H9 (cell line): ENCODE measurements around the gene GFOD2. TPM values are rescaled to one million over a fixed set of nuclear protein-coding genes. Genes with fewer than 3 reads are reported as not detected.

Source experiments
- DNase-seq: peaks from one replicate; pipeline ENCODE4 v3.0.0-alpha.2; 2017
- H2AFZ ChIP-seq: one replicate; pipeline ENCODE4 v1.6.1; 2013; ENCODE audit warnings: mild to moderate bottlenecking, low read length, control low read depth, moderate library complexity
- H2AK5ac ChIP-seq: 2 replicates; pipeline ENCODE4 v1.6.1; 2013; ENCODE audit warnings: low read length, control low read depth, mixed read lengths; ENCODE audit not compliant: insufficient read length
- H2BK120ac ChIP-seq: one replicate; pipeline ENCODE4 v1.6.1; 2013; ENCODE audit warnings: low read depth, mild to moderate bottlenecking, low read length, control low read depth, inconsistent platforms; ENCODE audit not compliant: poor library complexity, severe bottlenecking
- H2BK12ac ChIP-seq: 2 replicates; pipeline ENCODE4 v1.6.1; 2013; ENCODE audit warnings: low read length, control low read depth, mixed read lengths, low read depth; ENCODE audit not compliant: insufficient read length
- H2BK15ac ChIP-seq: 2 replicates; pipeline ENCODE4 v1.6.1; 2013; ENCODE audit warnings: low read depth, low read length, control low read depth
- H2BK20ac ChIP-seq: one replicate; pipeline ENCODE4 v1.6.1; 2013; ENCODE audit warnings: low read depth, mild to moderate bottlenecking, low read length, control low read depth, inconsistent platforms; ENCODE audit not compliant: poor library complexity, severe bottlenecking
- H2BK5ac ChIP-seq: 2 replicates; pipeline ENCODE4 v1.6.1; 2013; ENCODE audit warnings: low read length, control low read depth, mixed read lengths; ENCODE audit not compliant: insufficient read length
- H3K14ac ChIP-seq: 2 replicates; pipeline ENCODE4 v1.6.1; 2013; ENCODE audit warnings: low read length, control low read depth; ENCODE audit not compliant: insufficient read depth
- H3K18ac ChIP-seq: 2 replicates; pipeline ENCODE4 v1.6.1; 2013; ENCODE audit warnings: low read depth, mild to moderate bottlenecking, mixed read lengths, low read length, control low read depth; ENCODE audit not compliant: insufficient read length
- H3K23ac ChIP-seq: 2 replicates; pipeline ENCODE4 v1.6.1; 2013; ENCODE audit warnings: low read length, control low read depth, mixed read lengths, low read depth; ENCODE audit not compliant: insufficient read length
- H3K23me2 ChIP-seq: 2 replicates; pipeline ENCODE4 v1.6.1; 2013; ENCODE audit warnings: low read depth, mild to moderate bottlenecking, mixed read lengths, low read length, control low read depth; ENCODE audit not compliant: insufficient read length, poor library complexity, severe bottlenecking
- H3K27ac ChIP-seq: 2 replicates; pipeline ENCODE4 v1.5.1; 2013; ENCODE audit warnings: low read length, control low read depth, mixed read lengths, low read depth; ENCODE audit not compliant: insufficient read length
- H3K27me3 ChIP-seq: 2 replicates; pipeline ENCODE4 v1.6.1; 2013; ENCODE audit warnings: low read length, control low read depth, inconsistent platforms; ENCODE audit not compliant: insufficient read depth
- H3K4ac ChIP-seq: 2 replicates; pipeline ENCODE4 v1.6.1; 2013; ENCODE audit warnings: low read depth, mild to moderate bottlenecking, control low read depth, inconsistent platforms, low read length, moderate library complexity
- H3K4me1 ChIP-seq: 2 replicates; pipeline ENCODE4 v1.6.1; 2013; ENCODE audit warnings: low read length, control low read depth, inconsistent platforms; ENCODE audit not compliant: insufficient read depth
- H3K4me2 ChIP-seq: 2 replicates; pipeline ENCODE4 v1.6.1; 2013; ENCODE audit warnings: low read length, control low read depth, mixed read lengths; ENCODE audit not compliant: insufficient read length, insufficient read depth
- H3K56ac ChIP-seq: 2 replicates; pipeline ENCODE4 v1.6.1; 2013; ENCODE audit warnings: low read depth, mild to moderate bottlenecking, mixed read lengths, low read length, control low read depth; ENCODE audit not compliant: insufficient read length
- H3K79me1 ChIP-seq: 2 replicates; pipeline ENCODE4 v1.6.1; 2013; ENCODE audit warnings: low read depth, mild to moderate bottlenecking, moderate library complexity, low read length, control low read depth, inconsistent platforms; ENCODE audit not compliant: insufficient read depth, poor library complexity, severe bottlenecking
- H3K79me2 ChIP-seq: 2 replicates; pipeline ENCODE4 v1.6.1; 2013; ENCODE audit warnings: low read length, control low read depth, inconsistent platforms; ENCODE audit not compliant: insufficient read depth
- H3K9ac ChIP-seq: 2 replicates; pipeline ENCODE4 v1.6.1; 2013; ENCODE audit warnings: low read length, control low read depth, mixed read lengths; ENCODE audit not compliant: insufficient read length; ENCODE audit errors: extremely low read depth
- H3K9me3 ChIP-seq: one replicate; pipeline ENCODE4 v1.6.1; 2013; ENCODE audit warnings: low read depth, low read length, inconsistent platforms; ENCODE audit not compliant: control insufficient read depth
- H3T11ph ChIP-seq: one replicate; pipeline ENCODE4 v1.6.1; 2013; ENCODE audit warnings: mild to moderate bottlenecking, low read length, control low read depth, inconsistent platforms
- H4K20me1 ChIP-seq: one replicate; pipeline ENCODE4 v1.6.1; 2013; ENCODE audit not compliant: control insufficient read depth, insufficient read length, insufficient read depth
- H4K5ac ChIP-seq: 2 replicates; pipeline ENCODE4 v1.6.1; 2013; ENCODE audit warnings: low read depth, mild to moderate bottlenecking, mixed read lengths, low read length, control low read depth; ENCODE audit not compliant: insufficient read length
- H4K8ac ChIP-seq: replicated peaks from 2 replicates; pipeline ENCODE4 v1.6.1; 2013; ENCODE audit warnings: low read length, control low read depth, mixed read lengths, low read depth; ENCODE audit not compliant: insufficient read length
- H4K91ac ChIP-seq: 2 replicates; pipeline ENCODE4 v1.6.1; 2013; ENCODE audit warnings: low read depth, mild to moderate bottlenecking, moderate library complexity, mixed read lengths, low read length, control low read depth; ENCODE audit not compliant: insufficient read length
- H3K27ac Mint-ChIP-seq, 3 experiments: 2 replicates in 2 of 3; 3 replicates in 1 of 3; pipeline ENCODE4 v1.8.0; 2020 to 2021; ENCODE audit warnings: mixed read lengths in 3 of 3, mild to moderate bottlenecking in 1 of 3, moderate library complexity in 1 of 3
- H3K27me3 Mint-ChIP-seq: 2 replicates; pipeline ENCODE4 v1.8.0; 2021; ENCODE audit warnings: low read depth, mild to moderate bottlenecking, moderate library complexity, mixed read lengths
- H3K36me3 Mint-ChIP-seq, 3 experiments: 2 replicates in 2 of 3; 3 replicates in 1 of 3; pipeline ENCODE4 v1.8.0; 2020 to 2021; ENCODE audit warnings: low read depth in 3 of 3, mixed read lengths in 3 of 3; ENCODE audit not compliant: insufficient read depth in 1 of 3
- H3K4me1 Mint-ChIP-seq, 2 experiments: 2 replicates each; pipeline ENCODE4 v1.8.0; 2020; ENCODE audit warnings: mixed read lengths in 2 of 2
- H3K4me3 Mint-ChIP-seq, 2 experiments: 2 replicates in 1 of 2; 3 replicates in 1 of 2; pipeline ENCODE4 v1.8.0; 2020 to 2021; ENCODE audit warnings: mild to moderate bottlenecking in 2 of 2, mixed read lengths in 2 of 2, moderate library complexity in 1 of 2
- H3K9me3 Mint-ChIP-seq, 2 experiments: 2 replicates in 1 of 2; 3 replicates in 1 of 2; pipeline ENCODE4 v1.8.0; 2020; ENCODE audit warnings: mild to moderate bottlenecking in 2 of 2, mixed read lengths in 2 of 2, moderate library complexity in 1 of 2
- CTCF ChIP-seq: fragments of 200-600 bp; sonication (generic); conservative IDR thresholded peaks from 3 replicates; pipeline ENCODE4 v1.8.0; 2021; ENCODE audit warnings: antibody characterized with exemption, mild to moderate bottlenecking
- WGBS: extraction: QIAGEN DNeasy Blood & Tissue Kit; methylation state at CpG from one replicate; pipeline ENCODE4 v1.1.7; 2013; ENCODE audit warnings: missing lambda C conversion rate, low lambda C conversion rate, mixed read lengths; ENCODE audit not compliant: insufficient read length; ENCODE audit errors: extremely low coverage; 5-methylcytosine and 5-hydroxymethylcytosine counted together
- total RNA-seq: library from RNA; stranded (reverse); gene quantifications from 2 replicates; pipeline ENCODE4 v1.2.1, GENCODE V29; 2021

Gene GFOD2
- total RNA-seq, 1 experiment from 2014 or later: 21.8 TPM

DNA sequence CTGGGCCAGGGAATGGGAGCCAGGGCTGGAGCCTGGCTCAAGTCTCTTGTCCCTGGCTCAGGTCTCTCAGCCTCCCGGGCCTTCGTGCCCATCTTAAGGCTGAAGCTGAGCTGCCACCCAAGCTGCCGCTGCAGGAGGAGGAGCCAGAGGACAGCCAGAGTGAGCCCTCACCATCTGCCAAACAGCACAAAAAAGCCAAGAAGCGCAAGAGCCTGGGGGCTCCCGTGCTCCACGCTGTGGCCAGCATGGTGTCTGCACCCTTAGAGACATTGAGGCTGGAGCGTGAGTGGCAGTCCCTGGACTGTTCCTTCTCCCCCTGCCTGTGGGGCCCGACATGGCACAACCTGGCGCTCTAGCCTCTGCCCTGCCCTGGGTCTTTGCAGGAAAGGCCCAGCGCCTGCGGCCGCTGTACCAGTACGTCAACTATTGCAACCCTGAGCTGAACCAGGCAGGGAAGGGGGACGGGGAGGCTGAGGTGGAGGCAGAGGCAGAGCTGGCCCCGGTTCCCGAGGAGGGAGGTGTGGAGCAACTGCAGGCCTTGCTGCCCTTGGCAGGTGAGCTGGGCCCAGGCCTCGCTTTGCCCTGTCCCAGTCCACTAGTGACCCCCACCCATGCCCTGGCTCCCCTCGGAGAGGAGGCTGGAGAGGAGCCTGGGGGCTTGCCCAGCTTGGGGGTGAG, 51.2 kb downstream of the GFOD2 start:
- Histone ChIP-seq H2BK20ac (no peak overlapping the region), H3K9me3 (no peaks in the 10 kb centered on the region), H3K79me1 (no peaks in the 10 kb centered on the region), H3K27ac (no peak overlapping the region), H3K56ac (no peak overlapping the region), H4K20me1 (no peaks in the 10 kb centered on the region), H3K23ac (no peak overlapping the region), H2BK120ac (no peak overlapping the region), H4K91ac (no peak overlapping the region), H2AFZ (no peak overlapping the region), H2BK12ac (no peak overlapping the region), H2BK15ac (no peak overlapping the region), H3K14ac (no peak overlapping the region), H3T11ph (no peak overlapping the region), H3K23me2 (peaks cover 3% of the 10 kb centered on the region), H3K4ac (no peak overlapping the region), H3K27me3 (no peaks in the 10 kb centered on the region), H2BK5ac (no peak overlapping the region), H4K8ac (no peak overlapping the region), H3K4me2 (no peak overlapping the region), H2AK5ac (no peak overlapping the region), H4K5ac (no peak overlapping the region), H3K4me1 (no peaks in the 10 kb centered on the region), H3K9ac (no peak overlapping the region), H3K79me2 (no peaks in the 10 kb centered on the region), H3K18ac (no peak overlapping the region)
- H3K4me3 Mint-ChIP-seq: no peak overlapping the region; a peak in 1 of 5 replicates
- peaks cover 8 to 18% of the 10 kb centered on the region in 2 experiments; a peak in 3 of 4 replicates for H3K4me1 Mint-ChIP-seq
- WGBS: no CpG with 5 or more reads among the region's 18 CpGs
- H3K9me3 Mint-ChIP-seq: no peaks in the 10 kb centered on the region
- no peak overlapping the region for H3K27ac Mint-ChIP-seq
- peak; percentile 78 for TF ChIP-seq CTCF
- DNase-seq: peak; percentile 93
- peaks cover 2 to 8% (median 3%) of the 10 kb centered on the region in 3 experiments; a peak in 5 of 7 replicates for H3K36me3 Mint-ChIP-seq
- H3K27me3 Mint-ChIP-seq: peaks cover 4% of the 10 kb centered on the region
